ENCODE data around the gene SAMD8.
"Not testable (repeated sequence)": the region's sequence is repeated elsewhere in the genome, so short reads cannot be mapped to it uniquely, and the experiment has no call there.

- TF ChIP-seq CTCF (conservative IDR thresholded peaks at IDR 0.05); ZFX (IDR thresholded peaks at IDR 0.05): not testable (repeated sequence)
Measured at GRCh38 chr10:75128985-75129384, 17.5 kb downstream of the SAMD8 start.

Measured in C4-2B (cell line).